Heart left ventricle (tissue), 16 donors: ENCODE results near the gene ADCY5. TPM values are rescaled to one million over a fixed set of nuclear protein-coding genes. Genes with fewer than 3 reads are reported as not detected.
A peak's percentile ranks its signal among the peaks of the same experiment; 100 is the strongest.

Source experiments
- ATAC-seq, 4 donors: fragments of 200-7000 bp; cut with Tn5 transposase; one replicate each; pipeline ENCODE4 v1.9.1; 2020 to 2022; ENCODE audit warnings: moderate library complexity in 4 of 4, mild to moderate bottlenecking in 3 of 4, moderate number of reproducible peaks in 1 of 4
- DNase-seq, 5 donors: peaks; one replicate each; pipeline ENCODE4 v3.0.0-alpha.2; 2020
- H3K27ac ChIP-seq, 12 donors: fragments of 200-600 bp; sonication (generic) in 4 of 12; one replicate each; pipeline versions ENCODE4 v1.5.0 to v1.8.0; 2016 to 2022; ENCODE audit warnings: mild to moderate bottlenecking in 2 of 12
- H3K27me3 ChIP-seq, 9 donors: fragments of 200-600 bp; sonication (generic) in 2 of 9; one replicate each; pipeline versions ENCODE4 v1.5.1 to v1.8.0; 2016 to 2022; ENCODE audit warnings: mild to moderate bottlenecking in 3 of 9
- H3K36me3 ChIP-seq, 9 donors: fragments of 200-600 bp; sonication (generic) in 2 of 9; one replicate each; pipeline versions ENCODE4 v1.5.0 to v1.8.0; 2018 to 2022; ENCODE audit warnings: mild to moderate bottlenecking in 2 of 9
- H3K4me1 ChIP-seq, 12 donors: fragments of 200-600 bp; sonication (generic) in 4 of 12; one replicate each; pipeline versions ENCODE4 v1.5.0 to v1.8.0; 2016 to 2022; ENCODE audit warnings: mild to moderate bottlenecking in 3 of 12
- H3K4me3 ChIP-seq, 12 donors: fragments of 200-600 bp; sonication (generic) in 4 of 12; one replicate each; pipeline versions ENCODE4 v1.5.0 to v1.8.0; 2017 to 2022; ENCODE audit warnings: mild to moderate bottlenecking in 9 of 12, moderate library complexity in 4 of 12
- H3K9me3 ChIP-seq, 12 donors: fragments of 200-600 bp; sonication (generic) in 4 of 12; one replicate each; pipeline versions ENCODE4 v1.5.0 to v1.8.0; 2016 to 2022; ENCODE audit warnings: mild to moderate bottlenecking in 1 of 12
- POLR2A ChIP-seq, 2 donors: fragments of 450-650 bp; IDR thresholded peaks; one replicate each; pipeline ENCODE4 v1.6.1; 2017; ENCODE audit warnings: antibody characterized with exemption in 2 of 2, mild to moderate bottlenecking in 2 of 2, moderate library complexity in 2 of 2
- WGBS, 4 donors: extraction: QIAGEN DNeasy Blood & Tissue Kit in 2 of 4; methylation state at CpG; one replicate each; pipeline versions ENCODE4 v1.1.5 to v1.1.7; 2013 to 2018; 5-methylcytosine and 5-hydroxymethylcytosine counted together
- intact Hi-C, 10 donors: fragments of 100-400 bp; cut with DNase I; formaldehyde crosslinking; loops; one replicate each; pipeline versions ENCODE4 v1.11.1 to v1.14.2; 2022
- polyA plus RNA-seq, 2 donors: library from polyadenylated mRNA; stranded (reverse); fragments of 200-250 nt; gene quantifications; one replicate each; pipeline ENCODE4 v1.2.3, GENCODE V29; 2013
- total RNA-seq, 9 donors: library from RNA; depleted of rRNA in 2 of 9; stranded (reverse); fragments of >200 nt in 2 of 9; fragmentation: NEBNext Ultra II Directional in 3 of 9; extraction: Animal tissue kit (Norgen Biotek cat#: 25700) in 3 of 9; gene quantifications; one replicate each; pipeline versions ENCODE4 v1.1.0 to v1.2.4, GENCODE V29; 2016 to 2023
- TF ChIP-seq, protein P1 (sequence below), 12 donors: fragments of 200-600 bp; sonication (generic) in 4 of 12; IDR thresholded peaks; one replicate each; pipeline versions ENCODE4 v1.5.0 to v1.8.0; 2018 to 2022; ENCODE audit warnings: antibody characterized with exemption in 12 of 12, mild to moderate bottlenecking in 5 of 12
- donor health status: ischemic (EF 13 %, LVEDD 7.1; RV severe dilation, severe dysfunction).
- donor health status: healthy with polysubstance abuse.
- donor health status: DM: no; HTN: yes; CAD: no.
- donor health status: DM: no; HTN: no; CAD: no.
- donor health status: ischemic (EF 25% LVEDD 6.9; RV normal size, moderate dysfunction).
- donor health status: ischemic (EF 25% LVEDD 5.7; RV mildly dilated, moderate dysfunction).
- donor health status: healthy.
- donor health status: DM: yes; HTN: yes; CAD: no.
- donor health status: ischemic (EF 35%, LVEDD 5.7; RV mildly dilated, moderate dysfunction).
- donor health status: nonischemic (EF 11% LVEDD 7.7; RV severe dilation, severe dysfunction).
- donor health status: DM: yes; HTN: yes; CAD: no.
- donor health status: PGD.
- donor health status: ischemic (EF 29% LVEDD 5.4; RV normal size, mild dysfunction).
- donor health status: nonischemic (EF 23%, LVEDD 6.1; RV moderate dilation, normal function).

The ADCY5 gene
- total and polyA plus RNA-seq, 11 donors, result 78.5 to 276 (median 167) TPM

DNA sequence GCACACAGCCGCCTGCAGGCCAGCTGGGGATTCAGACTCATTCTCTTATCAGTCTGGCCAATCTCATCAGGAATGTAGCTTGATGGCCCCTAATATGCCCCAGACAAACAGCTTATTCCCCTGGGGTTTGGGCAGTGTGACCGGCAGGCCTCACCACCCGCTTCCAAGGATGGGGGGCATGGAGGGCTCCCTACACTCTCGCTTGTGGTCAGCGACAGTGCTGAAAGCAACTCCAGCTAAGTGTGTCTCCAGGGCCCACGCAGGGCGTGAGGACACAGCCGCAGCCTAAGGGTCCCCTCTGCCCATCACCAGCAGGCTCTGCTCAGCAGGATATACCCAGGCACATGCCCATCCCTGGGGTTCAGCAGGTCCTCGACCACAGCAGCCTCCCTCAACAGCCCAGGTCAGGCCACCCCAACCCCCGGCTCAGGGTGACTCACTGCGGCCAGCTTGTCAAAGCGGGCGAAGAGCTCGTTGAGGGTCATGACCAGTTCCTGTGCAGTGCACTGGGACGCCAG lies 116.7 kb downstream of the ADCY5 start:
- peak in 1 of 4 donors; percentile 2 for ATAC-seq
- Histone ChIP-seq H3K9me3 (no peaks in the 10 kb centered on the region), H3K4me3 (no peak overlapping the region), H3K27ac (peak overlapping the region; percentile 58 to 97 (median 88)), H3K27me3 (no peaks in the 10 kb centered on the region), H3K36me3 (peaks cover 0 to 9% (median 0%) of the 10 kb centered on the region in 9 donors), H3K4me1 (peaks cover 0 to 92% (median 39%) of the 10 kb centered on the region in 12 donors)
- peak in 2 of 5 donors; percentile 42 to 61 for DNase-seq
- intact Hi-C loops, result loop anchor here in 3 of 10 donors (5.0 kb wide), 3 partner anchors 40 to 115 kb away; partner anchors contain the start of gene ADCY5 (in 2 of the 3)
- WGBS, 4 donors, result 63 to 82% (median 74%) methylated on average over 11 to 15 of the region's 15 CpGs
- TF ChIP-seq, protein P1, sequence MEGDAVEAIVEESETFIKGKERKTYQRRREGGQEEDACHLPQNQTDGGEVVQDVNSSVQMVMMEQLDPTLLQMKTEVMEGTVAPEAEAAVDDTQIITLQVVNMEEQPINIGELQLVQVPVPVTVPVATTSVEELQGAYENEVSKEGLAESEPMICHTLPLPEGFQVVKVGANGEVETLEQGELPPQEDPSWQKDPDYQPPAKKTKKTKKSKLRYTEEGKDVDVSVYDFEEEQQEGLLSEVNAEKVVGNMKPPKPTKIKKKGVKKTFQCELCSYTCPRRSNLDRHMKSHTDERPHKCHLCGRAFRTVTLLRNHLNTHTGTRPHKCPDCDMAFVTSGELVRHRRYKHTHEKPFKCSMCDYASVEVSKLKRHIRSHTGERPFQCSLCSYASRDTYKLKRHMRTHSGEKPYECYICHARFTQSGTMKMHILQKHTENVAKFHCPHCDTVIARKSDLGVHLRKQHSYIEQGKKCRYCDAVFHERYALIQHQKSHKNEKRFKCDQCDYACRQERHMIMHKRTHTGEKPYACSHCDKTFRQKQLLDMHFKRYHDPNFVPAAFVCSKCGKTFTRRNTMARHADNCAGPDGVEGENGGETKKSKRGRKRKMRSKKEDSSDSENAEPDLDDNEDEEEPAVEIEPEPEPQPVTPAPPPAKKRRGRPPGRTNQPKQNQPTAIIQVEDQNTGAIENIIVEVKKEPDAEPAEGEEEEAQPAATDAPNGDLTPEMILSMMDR (IDR thresholded peaks at IDR 0.05), result no peak
- TF ChIP-seq POLR2A (IDR thresholded peaks at IDR 0.05), result no peak

DNA sequence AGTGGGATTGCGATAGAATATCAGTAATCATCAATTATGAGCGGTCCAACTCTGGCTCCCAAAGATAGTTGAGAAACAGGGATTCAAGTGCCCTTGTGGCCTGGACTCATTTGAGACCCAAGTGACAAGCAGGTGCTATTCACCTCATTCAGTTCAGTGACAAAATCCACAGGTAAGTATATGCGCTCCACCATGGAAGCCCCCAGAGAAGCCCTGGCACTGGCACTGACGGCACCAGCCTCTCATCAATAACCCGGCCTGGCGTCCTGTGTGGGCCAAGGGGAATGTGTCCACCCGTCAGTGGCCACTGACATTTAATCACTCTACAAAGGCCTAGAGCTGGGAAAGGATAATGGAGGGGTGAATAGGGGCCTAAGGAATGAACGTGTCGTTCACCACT lies 117.2 kb downstream of the ADCY5 start:
- no peaks in the 10 kb centered on the region for H3K27me3 ChIP-seq
- 64 to 73% (median 68%) methylated on average over 9 of the region's 9 CpGs for WGBS, 4 donors
- H3K4me3 ChIP-seq, result no peak overlapping the region
- DNase-seq, result peak in 2 of 5 donors; percentile 20 to 31
- TF ChIP-seq, protein P1 (IDR thresholded peaks at IDR 0.05), result no peak
- TF ChIP-seq POLR2A (IDR thresholded peaks at IDR 0.05), result no peak
- H3K36me3 ChIP-seq, result peaks cover 0 to 14% (median 0%) of the 10 kb centered on the region in 9 donors
- intact Hi-C loops, result loop anchor here in 4 of 10 donors (2.0 to 5.0 kb wide), 4 partner anchors 41 to 117 kb away; partner anchors contain the start of gene ADCY5 (in 3 of the 4)
- no peaks in the 10 kb centered on the region for H3K9me3 ChIP-seq
- H3K4me1 ChIP-seq, result peaks cover 0 to 95% (median 41%) of the 10 kb centered on the region in 12 donors
- no peak for ATAC-seq
- peak overlapping the region; percentile 58 to 97 (median 88) for H3K27ac ChIP-seq

DNA sequence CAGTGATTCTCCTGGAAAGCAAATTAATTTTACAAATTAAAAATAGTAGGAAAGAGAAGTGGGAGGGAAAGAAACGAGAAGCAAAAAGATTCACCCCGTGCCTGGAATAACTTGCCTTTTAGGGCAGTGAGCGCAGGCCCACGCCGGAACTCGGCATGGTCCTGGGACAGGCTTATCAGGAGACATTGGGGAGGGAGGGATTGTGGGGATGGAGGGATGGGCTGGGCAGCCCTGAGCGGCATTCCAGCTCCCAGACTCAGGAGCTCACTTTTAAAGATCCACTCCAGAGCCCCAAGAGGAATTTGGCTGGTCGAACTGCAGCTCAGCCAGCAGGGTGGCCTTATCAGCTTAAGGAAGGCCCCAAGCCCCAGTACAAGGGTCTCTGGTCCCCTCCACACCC lies 117.9 kb downstream of the ADCY5 start:
- Histone ChIP-seq H3K9me3 (no peaks in the 10 kb centered on the region), H3K27me3 (no peaks in the 10 kb centered on the region), H3K27ac (peak overlapping the region; percentile 72 to 97 (median 88)), H3K36me3 (peaks cover 0 to 17% (median 0%) of the 10 kb centered on the region in 9 donors), H3K4me3 (peak overlapping the region in 1 of 12 donors; percentile 12), H3K4me1 (peaks cover 0 to 91% (median 38%) of the 10 kb centered on the region in 12 donors)
- WGBS, 4 donors, result 21 to 34% (median 29%) methylated on average over 8 of the region's 8 CpGs
- no peak for TF ChIP-seq POLR2A (IDR thresholded peaks at IDR 0.05)
- TF ChIP-seq, protein P1 (IDR thresholded peaks at IDR 0.05), result no peak
- peak; percentile 74 to 85 (median 80) for DNase-seq
- peak; percentile 70 to 85 (median 80) for ATAC-seq
- intact Hi-C loops, result loop anchor here in 4 of 10 donors (2.0 to 5.0 kb wide), 4 partner anchors 41 to 118 kb away; partner anchors contain the start of gene ADCY5 (in 3 of the 4)

DNA sequence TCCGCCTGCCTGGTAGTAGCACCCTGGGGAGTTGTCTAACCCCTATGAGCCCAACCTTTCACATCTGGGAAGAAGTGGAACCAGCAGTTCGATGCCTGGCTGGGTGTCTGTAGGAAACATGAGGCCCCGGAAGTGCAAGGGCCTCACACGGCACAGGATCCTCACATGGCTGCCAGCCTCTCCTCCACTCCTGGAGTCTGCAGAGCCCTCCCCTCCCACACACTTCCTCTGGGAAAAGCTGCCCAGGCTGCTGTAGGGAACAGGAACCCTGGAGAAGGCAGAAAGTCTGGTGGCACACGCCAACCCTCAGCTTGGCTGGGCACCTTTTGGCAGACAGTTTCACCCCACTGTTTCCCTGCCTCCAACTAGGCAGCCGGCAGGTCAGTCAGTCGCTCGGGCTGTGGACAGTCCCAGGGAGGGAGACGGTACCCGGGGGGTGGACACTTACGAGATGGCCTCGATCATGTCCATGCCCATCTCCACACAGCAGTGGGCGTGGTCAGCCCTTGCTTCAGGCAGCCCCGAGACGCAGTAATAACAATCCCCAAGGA lies 118.4 kb downstream of the ADCY5 start:
- peaks cover 0 to 19% (median 0%) of the 10 kb centered on the region in 9 donors for H3K36me3 ChIP-seq
- ATAC-seq (peak; percentile 18 to 47 (median 26)), DNase-seq (peak; percentile 63 to 76 (median 74))
- H3K27me3 ChIP-seq, result no peaks in the 10 kb centered on the region
- no peaks in the 10 kb centered on the region for H3K9me3 ChIP-seq
- TF ChIP-seq POLR2A (IDR thresholded peaks at IDR 0.05), result no peak
- TF ChIP-seq, protein P1 (IDR thresholded peaks at IDR 0.05), result no peak
- H3K27ac ChIP-seq, result peak overlapping the region; percentile 72 to 97 (median 88)
- intact Hi-C loops, result loop anchor here in 4 of 10 donors (1.0 to 5.0 kb wide), 5 partner anchors 42 to 159 kb away; partner anchors contain the start of gene ADCY5 (in 3 of the 4)
- 25 to 39% (median 36%) methylated on average over 14 to 15 of the region's 15 CpGs for WGBS, 4 donors
- peak overlapping the region in 1 of 12 donors; percentile 12 for H3K4me3 ChIP-seq
- peaks cover 0 to 91% (median 33%) of the 10 kb centered on the region in 12 donors for H3K4me1 ChIP-seq
